PC-3 (cell line): ENCODE results near the gene NR2C2. TPM values are rescaled to one million over a fixed set of nuclear protein-coding genes. Genes with fewer than 3 reads are reported as not detected.

Source experiments
- ATAC-seq: fragments of 200-7000 bp; cut with Tn5 transposase; 2 replicates; pipeline ENCODE4 v1.9.1; 2020; ENCODE audit warnings: mild to moderate bottlenecking, moderate library complexity
- BruUV-seq: library from RNA; stranded (reverse); fragments of 400-500 nt; replicated peaks from 2 replicates; lab custom pipeline; 2021; lab: Mats Ljungman, UMichigan
- CTCF ChIA-PET: fragments of 300-600 bp; sonication (Branson Sonifier 250); formaldehyde crosslinking; loops from one replicate; lab custom pipeline; 2022; ENCODE audit warnings: antibody characterized with exemption; lab: Charles Lee
- POLR2A ChIA-PET: fragments of 300-600 bp; sonication (Branson Sonifier 250); formaldehyde crosslinking; loops from one replicate; lab custom pipeline; 2022; ENCODE audit warnings: antibody characterized with exemption; ENCODE audit not compliant: unreplicated experiment; lab: Charles Lee
- DNase-seq: peaks from one replicate; pipeline ENCODE4 v3.0.0-alpha.2; 2015
- H2AFZ ChIP-seq: fragments of 300-600 bp; sonication (generic); 2 replicates; pipeline ENCODE4 v1.6.0; 2016; ENCODE audit warnings: antibody characterized with exemption, low read length
- H3F3A ChIP-seq: fragments of 300-600 bp; sonication (generic); one replicate; pipeline ENCODE4 v1.6.0; 2017; ENCODE audit warnings: antibody characterized with exemption, low read length, control low read depth, mild to moderate bottlenecking; ENCODE audit not compliant: unreplicated experiment
- H3K27ac ChIP-seq: fragments of 300-600 bp; sonication (generic); 2 replicates; pipeline ENCODE4 v1.5.1; 2016; ENCODE audit warnings: mild to moderate bottlenecking, low read length
- H3K27me3 ChIP-seq: fragments of 300-600 bp; sonication (generic); 2 replicates; pipeline ENCODE4 v1.6.1; 2016; ENCODE audit warnings: low read length, mixed read lengths
- H3K36me3 ChIP-seq: fragments of 300-600 bp; sonication (generic); 2 replicates; pipeline ENCODE4 v1.6.1; 2016; ENCODE audit warnings: low read depth, mixed run types, low read length, mixed read lengths
- H3K4me1 ChIP-seq: fragments of 300-600 bp; sonication (generic); 2 replicates; pipeline ENCODE4 v1.5.1; 2016; ENCODE audit warnings: low read length; ENCODE audit not compliant: insufficient read depth
- H3K4me2 ChIP-seq: fragments of 300-600 bp; sonication (generic); 2 replicates; pipeline ENCODE4 v1.6.0; 2016; ENCODE audit warnings: low read length
- H3K4me3 ChIP-seq: fragments of 300-600 bp; sonication (generic); 2 replicates; pipeline ENCODE4 v1.5.1; 2016; ENCODE audit warnings: mild to moderate bottlenecking, low read length, mixed read lengths
- H3K79me2 ChIP-seq: fragments of 300-600 bp; sonication (generic); 2 replicates; pipeline ENCODE4 v1.6.1; 2017; ENCODE audit warnings: low read length, mixed read lengths
- H3K9ac ChIP-seq: fragments of 300-600 bp; sonication (generic); 2 replicates; pipeline ENCODE4 v1.6.0; 2016; ENCODE audit warnings: mild to moderate bottlenecking, low read length
- H3K9me2 ChIP-seq: fragments of 300-600 bp; sonication (generic); replicated peaks from 2 replicates; pipeline ENCODE4 v1.6.1; 2016; ENCODE audit warnings: mixed run types, low read length, mixed read lengths
- H3K9me3 ChIP-seq: fragments of 300-600 bp; sonication (generic); 2 replicates; pipeline ENCODE4 v1.6.1; 2016; ENCODE audit warnings: low read length, mixed read lengths
- H4K20me1 ChIP-seq: fragments of 300-600 bp; sonication (generic); 2 replicates; pipeline ENCODE4 v1.6.1; 2016; ENCODE audit warnings: low read length, mixed read lengths
- EZH2 ChIP-seq: fragments of 300-600 bp; sonication (generic); IDR thresholded peaks from one replicate; pipeline ENCODE4 v1.6.1; 2017; ENCODE audit warnings: antibody characterized with exemption, mild to moderate bottlenecking, low read length; ENCODE audit not compliant: unreplicated experiment
- EZH2phosphoT487 ChIP-seq: fragments of 300-600 bp; sonication (generic); IDR thresholded peaks from 2 replicates; pipeline ENCODE4 v1.6.1; 2018; ENCODE audit warnings: mild to moderate bottlenecking, antibody characterized with exemption, low read length, borderline replicate concordance
- intact Hi-C: fragments of 100-400 bp; cut with micrococcal nuclease; formaldehyde crosslinking; loops from 2 replicates; pipeline ENCODE4 v1.9.0; 2023
- total RNA-seq: library from RNA; depleted of rRNA; stranded (reverse); fragments of >200 nt; gene quantifications from 2 replicates; pipeline ENCODE4 v1.2.3, GENCODE V29; 2014
- TF ChIP-seq, protein P1 (sequence below): fragments of 300-600 bp; sonication (generic); conservative IDR thresholded peaks from 2 replicates; pipeline ENCODE4 v1.5.1; 2017; ENCODE audit warnings: antibody characterized with exemption, low read depth, mild to moderate bottlenecking, low read length

The NR2C2 gene
- total RNA-seq, 1 experiment from 2014 or later, result 21.9 TPM

DNA sequence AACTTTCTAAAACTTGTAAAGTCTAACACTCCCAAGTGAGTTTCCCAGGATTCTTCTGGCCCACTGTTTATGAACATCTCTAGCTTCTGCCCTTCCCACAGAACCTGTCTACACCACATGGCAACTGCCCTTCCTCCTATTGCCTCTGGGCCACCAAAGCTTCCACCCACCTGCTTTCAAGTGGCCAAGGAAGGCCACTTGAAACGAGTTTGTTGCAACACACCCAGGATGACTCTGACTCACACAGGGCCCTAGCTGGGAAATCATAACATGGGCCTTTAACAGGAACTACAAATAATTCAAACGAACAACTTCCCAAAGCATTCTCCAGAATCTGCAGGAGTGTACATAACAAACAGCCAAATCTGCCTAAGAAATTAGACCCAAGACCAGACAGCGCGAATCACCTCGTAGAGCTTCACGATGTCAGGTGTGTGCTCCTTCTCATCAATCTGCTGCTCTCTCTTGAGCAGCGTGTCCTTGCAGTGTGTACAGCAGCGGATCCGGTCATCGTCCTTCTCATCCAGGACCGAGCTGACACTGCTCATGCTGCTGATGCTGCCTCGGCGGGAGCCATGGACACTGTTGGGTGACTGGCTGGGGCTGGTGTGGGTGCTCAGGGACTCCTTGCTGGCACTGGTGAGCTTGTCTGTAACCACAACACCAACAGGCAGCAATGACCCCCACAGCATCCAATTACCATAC is 134.7 kb downstream of the NR2C2 start:
- H3K4me3 ChIP-seq, result no peak overlapping the region
- no peaks in the 10 kb centered on the region for H3K79me2 ChIP-seq
- CTCF ChIA-PET, result no interaction called here
- no TSS peak for BruUV-seq
- H3K4me2 ChIP-seq, result no peak overlapping the region
- H3K27ac ChIP-seq, result no peak overlapping the region
- no peak overlapping the region for H2AFZ ChIP-seq
- H3K4me1 ChIP-seq, result no peaks in the 10 kb centered on the region
- H3K36me3 ChIP-seq, result peaks cover 66% of the 10 kb centered on the region
- H3K9ac ChIP-seq, result no peak overlapping the region
- ATAC-seq (peak; percentile 67), DNase-seq (peak; percentile 25)
- no peaks in the 10 kb centered on the region for H3K27me3 ChIP-seq
- intact Hi-C loops, result no loop called here
- POLR2A ChIA-PET, result no interaction called here
- H3K9me3 ChIP-seq, result no peaks in the 10 kb centered on the region
- TF ChIP-seq, protein P1, sequence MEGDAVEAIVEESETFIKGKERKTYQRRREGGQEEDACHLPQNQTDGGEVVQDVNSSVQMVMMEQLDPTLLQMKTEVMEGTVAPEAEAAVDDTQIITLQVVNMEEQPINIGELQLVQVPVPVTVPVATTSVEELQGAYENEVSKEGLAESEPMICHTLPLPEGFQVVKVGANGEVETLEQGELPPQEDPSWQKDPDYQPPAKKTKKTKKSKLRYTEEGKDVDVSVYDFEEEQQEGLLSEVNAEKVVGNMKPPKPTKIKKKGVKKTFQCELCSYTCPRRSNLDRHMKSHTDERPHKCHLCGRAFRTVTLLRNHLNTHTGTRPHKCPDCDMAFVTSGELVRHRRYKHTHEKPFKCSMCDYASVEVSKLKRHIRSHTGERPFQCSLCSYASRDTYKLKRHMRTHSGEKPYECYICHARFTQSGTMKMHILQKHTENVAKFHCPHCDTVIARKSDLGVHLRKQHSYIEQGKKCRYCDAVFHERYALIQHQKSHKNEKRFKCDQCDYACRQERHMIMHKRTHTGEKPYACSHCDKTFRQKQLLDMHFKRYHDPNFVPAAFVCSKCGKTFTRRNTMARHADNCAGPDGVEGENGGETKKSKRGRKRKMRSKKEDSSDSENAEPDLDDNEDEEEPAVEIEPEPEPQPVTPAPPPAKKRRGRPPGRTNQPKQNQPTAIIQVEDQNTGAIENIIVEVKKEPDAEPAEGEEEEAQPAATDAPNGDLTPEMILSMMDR, result no peak
- no peak for TF ChIP-seq EZH2phosphoT487
- TF ChIP-seq EZH2, result no peak
- no peaks in the 10 kb centered on the region for H3F3A ChIP-seq
- no peaks in the 10 kb centered on the region for H4K20me1 ChIP-seq
- no peaks in the 10 kb centered on the region for H3K9me2 ChIP-seq

GRCh38 chr3:15083252-15083651 is 135.9 kb downstream of the NR2C2 start:
- H3K9ac ChIP-seq, result no peak overlapping the region
- H3K36me3 ChIP-seq, result peaks cover 59% of the 10 kb centered on the region
- H4K20me1 ChIP-seq, result no peaks in the 10 kb centered on the region
- no peak for TF ChIP-seq EZH2
- TF ChIP-seq EZH2phosphoT487, result no peak
- TF ChIP-seq, protein P1, result no peak
- no peaks in the 10 kb centered on the region for H3F3A ChIP-seq
- H3K4me3 ChIP-seq, result no peak overlapping the region
- no peaks in the 10 kb centered on the region for H3K4me1 ChIP-seq
- no peaks in the 10 kb centered on the region for H3K27me3 ChIP-seq
- no peaks in the 10 kb centered on the region for H3K9me2 ChIP-seq
- H3K4me2 ChIP-seq, result no peak overlapping the region
- intact Hi-C loops, result no loop called here
- no peak for ATAC-seq
- DNase-seq, result no peak
- ChIA-PET CTCF (no interaction called here), POLR2A (no interaction called here)
- no peak overlapping the region for H2AFZ ChIP-seq
- H3K79me2 ChIP-seq, result no peaks in the 10 kb centered on the region
- no peaks in the 10 kb centered on the region for H3K9me3 ChIP-seq
- BruUV-seq, result no TSS peak
- no peak overlapping the region for H3K27ac ChIP-seq

DNA sequence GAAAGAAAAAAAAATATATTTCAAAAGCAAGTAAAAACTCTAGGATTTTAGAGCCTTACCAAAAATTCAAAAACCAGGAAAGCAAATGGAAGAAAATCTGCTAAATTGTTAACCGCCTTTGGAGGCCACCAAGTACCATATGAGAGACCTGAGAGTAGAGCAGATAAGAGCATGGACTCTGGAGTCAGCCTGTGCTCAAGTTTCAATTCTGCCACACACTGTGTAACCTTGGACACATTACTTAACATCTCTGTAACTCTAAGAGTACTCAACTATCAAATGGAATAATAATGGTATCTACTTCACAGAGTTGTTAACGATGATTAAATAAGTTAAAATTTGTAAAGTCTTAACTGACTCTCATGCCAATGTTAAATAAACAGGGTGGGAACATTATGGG is 138.9 kb downstream of the NR2C2 start:
- H3K27me3 ChIP-seq, result no peaks in the 10 kb centered on the region
- no peaks in the 10 kb centered on the region for H3K9me3 ChIP-seq
- ChIA-PET POLR2A (no interaction called here), CTCF (no interaction called here)
- H3K4me1 ChIP-seq, result no peaks in the 10 kb centered on the region
- no peak overlapping the region for H3K9ac ChIP-seq
- no peak overlapping the region for H3K27ac ChIP-seq
- no peaks in the 10 kb centered on the region for H4K20me1 ChIP-seq
- H3K4me2 ChIP-seq, result no peak overlapping the region
- no peak for ATAC-seq
- H2AFZ ChIP-seq, result no peak overlapping the region
- intact Hi-C loops, result no loop called here
- H3F3A ChIP-seq, result no peaks in the 10 kb centered on the region
- peaks cover 54% of the 10 kb centered on the region for H3K36me3 ChIP-seq
- DNase-seq, result no peak
- no peaks in the 10 kb centered on the region for H3K79me2 ChIP-seq
- no TSS peak for BruUV-seq
- H3K9me2 ChIP-seq, result no peaks in the 10 kb centered on the region
- TF ChIP-seq, protein P1, result no peak
- TF ChIP-seq EZH2 (no peak), EZH2phosphoT487 (no peak)
- H3K4me3 ChIP-seq, result no peak overlapping the region
